Kidney epithelial cell (primary cell): Measurements from ENCODE around the gene LRRC3. TPM values are rescaled to one million over a fixed set of nuclear protein-coding genes. Genes with fewer than 3 reads are reported as not detected.

Experiments
- DNase-seq: peaks from one replicate; pipeline ENCODE4 v3.0.0-alpha.2; 2010; ENCODE audit warnings: low read depth
- H3K27me3 ChIP-seq: 2 replicates; pipeline ENCODE4 v1.6.0; 2011; ENCODE audit warnings: low read length; ENCODE audit not compliant: control insufficient read depth, insufficient read depth
- H3K36me3 ChIP-seq: 2 replicates; pipeline ENCODE4 v1.5.1; 2011; ENCODE audit warnings: low read length; ENCODE audit not compliant: control insufficient read depth, insufficient read depth
- H3K4me3 ChIP-seq: 2 replicates; pipeline ENCODE4 v1.5.1; 2011; ENCODE audit warnings: low read depth, mild to moderate bottlenecking, control low read depth, low read length
- total RNA-seq: library from RNA; depleted of rRNA; stranded (reverse); fragments of >200 nt; gene quantifications from 2 replicates; pipeline ENCODE4 v1.2.3, GENCODE V29; 2015
- TF ChIP-seq, protein P1 (sequence below): IDR thresholded peaks from 2 replicates; pipeline ENCODE4 v1.5.1; 2011; ENCODE audit warnings: mild to moderate bottlenecking, moderate library complexity, low read length, control low read depth, inconsistent platforms; ENCODE audit not compliant: insufficient read depth, poor library complexity, severe bottlenecking

The LRRC3 gene
- total RNA-seq, 1 donor from 2014 or later = 3.4 TPM

DNA sequence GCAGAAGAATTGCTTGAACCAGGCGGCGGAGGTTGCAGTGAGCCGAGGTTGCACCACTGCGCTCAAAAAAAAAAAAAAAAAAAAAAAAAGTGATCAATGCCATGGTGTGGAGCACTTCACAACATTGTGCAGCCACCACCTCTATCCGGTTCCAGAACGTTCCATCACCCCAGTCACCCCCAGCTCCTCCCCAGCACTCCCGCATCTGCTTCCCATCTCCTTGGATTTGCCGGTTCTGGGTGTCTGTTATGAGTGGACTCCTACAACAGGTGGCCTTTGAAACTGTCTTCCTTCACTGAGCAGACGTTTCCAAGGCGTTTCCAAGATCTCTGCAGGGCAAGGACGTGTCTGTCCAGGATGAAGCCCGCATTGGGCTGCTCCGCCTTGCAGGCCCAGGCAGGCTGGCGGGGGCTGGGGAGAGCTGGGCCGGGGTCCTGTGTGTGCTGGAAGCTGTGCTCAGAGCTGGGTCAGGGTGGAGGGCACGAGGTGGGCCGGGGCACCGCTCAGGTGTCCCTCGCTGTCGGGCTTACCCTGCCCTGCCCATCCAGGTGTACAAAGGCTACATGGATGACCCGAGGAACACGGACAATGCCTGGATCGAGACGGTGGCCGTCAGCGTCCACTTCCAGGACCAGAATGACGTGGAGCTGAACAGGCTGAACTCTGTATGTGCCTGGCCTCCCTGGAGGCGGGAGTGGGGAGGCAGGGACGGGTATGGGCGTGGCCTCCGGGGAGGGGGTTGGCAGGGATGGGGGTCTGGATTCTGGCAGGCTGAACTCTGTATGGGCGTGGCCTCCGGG lies 14.9 kb upstream of the LRRC3 start:
- TF ChIP-seq, protein P1, sequence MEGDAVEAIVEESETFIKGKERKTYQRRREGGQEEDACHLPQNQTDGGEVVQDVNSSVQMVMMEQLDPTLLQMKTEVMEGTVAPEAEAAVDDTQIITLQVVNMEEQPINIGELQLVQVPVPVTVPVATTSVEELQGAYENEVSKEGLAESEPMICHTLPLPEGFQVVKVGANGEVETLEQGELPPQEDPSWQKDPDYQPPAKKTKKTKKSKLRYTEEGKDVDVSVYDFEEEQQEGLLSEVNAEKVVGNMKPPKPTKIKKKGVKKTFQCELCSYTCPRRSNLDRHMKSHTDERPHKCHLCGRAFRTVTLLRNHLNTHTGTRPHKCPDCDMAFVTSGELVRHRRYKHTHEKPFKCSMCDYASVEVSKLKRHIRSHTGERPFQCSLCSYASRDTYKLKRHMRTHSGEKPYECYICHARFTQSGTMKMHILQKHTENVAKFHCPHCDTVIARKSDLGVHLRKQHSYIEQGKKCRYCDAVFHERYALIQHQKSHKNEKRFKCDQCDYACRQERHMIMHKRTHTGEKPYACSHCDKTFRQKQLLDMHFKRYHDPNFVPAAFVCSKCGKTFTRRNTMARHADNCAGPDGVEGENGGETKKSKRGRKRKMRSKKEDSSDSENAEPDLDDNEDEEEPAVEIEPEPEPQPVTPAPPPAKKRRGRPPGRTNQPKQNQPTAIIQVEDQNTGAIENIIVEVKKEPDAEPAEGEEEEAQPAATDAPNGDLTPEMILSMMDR = no peak
- no peak for DNase-seq
- Histone ChIP-seq H3K4me3 (no peak overlapping the region), H3K27me3 (no peaks in the 10 kb centered on the region), H3K36me3 (no peaks in the 10 kb centered on the region)

DNA sequence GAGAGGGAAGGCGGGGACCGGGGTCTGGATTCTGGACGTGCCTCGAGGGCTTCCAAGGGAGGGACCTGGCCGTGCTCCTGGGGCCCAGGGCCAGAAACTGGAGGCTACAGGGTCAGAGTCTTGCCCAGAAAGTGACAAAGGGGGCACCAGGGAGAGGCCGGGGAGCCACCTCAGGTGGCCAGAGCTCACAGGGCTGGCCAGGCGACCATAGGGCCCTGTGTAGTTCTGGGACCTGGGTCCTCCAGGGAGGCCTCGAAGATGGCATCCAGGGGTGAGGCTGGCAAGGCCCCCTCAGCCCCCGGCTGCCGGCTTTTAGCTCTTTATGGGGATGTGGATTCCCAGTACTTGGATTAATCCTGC lies 14.3 kb upstream of the LRRC3 start:
- TF ChIP-seq, protein P1 = no peak
- Histone ChIP-seq H3K36me3 (no peaks in the 10 kb centered on the region), H3K4me3 (no peak overlapping the region), H3K27me3 (no peaks in the 10 kb centered on the region)
- DNase-seq = no peak

DNA sequence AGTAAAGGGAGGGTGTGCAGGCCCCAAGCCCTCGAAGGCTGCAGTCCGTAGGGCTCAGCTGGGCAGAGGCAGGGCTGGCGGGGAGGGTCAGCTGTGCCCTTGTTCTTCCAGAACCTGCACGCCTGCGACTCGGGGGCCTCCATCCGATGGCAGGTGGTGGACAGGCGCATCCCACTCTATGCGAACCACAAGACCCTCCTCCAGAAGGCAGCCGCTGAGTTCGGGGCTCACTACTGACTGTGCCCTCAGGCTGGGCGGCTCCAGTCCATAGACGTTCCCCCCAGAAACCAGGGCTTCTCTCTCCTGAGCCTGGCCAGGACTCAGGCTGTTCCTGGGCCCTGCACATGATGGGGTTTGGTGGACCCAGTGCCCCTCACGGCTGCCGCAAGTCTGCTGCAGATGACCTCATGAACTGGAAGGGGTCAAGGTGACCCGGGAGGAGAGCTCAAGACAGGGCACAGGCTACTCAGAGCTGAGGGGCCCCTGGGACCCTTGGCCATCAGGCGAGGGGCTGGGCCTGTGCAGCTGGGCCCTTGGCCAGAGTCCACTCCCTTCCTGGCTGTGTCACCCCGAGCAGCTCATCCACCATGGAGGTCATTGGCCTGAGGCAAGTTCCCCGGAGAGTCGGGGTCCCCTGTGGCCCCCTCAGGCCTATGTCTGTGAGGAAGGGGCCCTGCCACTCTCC lies 13.6 kb upstream of the LRRC3 start:
- H3K36me3 ChIP-seq = no peaks in the 10 kb centered on the region
- TF ChIP-seq, protein P1 = no peak
- no peak overlapping the region for H3K4me3 ChIP-seq
- H3K27me3 ChIP-seq = no peaks in the 10 kb centered on the region
- DNase-seq = no peak

DNA sequence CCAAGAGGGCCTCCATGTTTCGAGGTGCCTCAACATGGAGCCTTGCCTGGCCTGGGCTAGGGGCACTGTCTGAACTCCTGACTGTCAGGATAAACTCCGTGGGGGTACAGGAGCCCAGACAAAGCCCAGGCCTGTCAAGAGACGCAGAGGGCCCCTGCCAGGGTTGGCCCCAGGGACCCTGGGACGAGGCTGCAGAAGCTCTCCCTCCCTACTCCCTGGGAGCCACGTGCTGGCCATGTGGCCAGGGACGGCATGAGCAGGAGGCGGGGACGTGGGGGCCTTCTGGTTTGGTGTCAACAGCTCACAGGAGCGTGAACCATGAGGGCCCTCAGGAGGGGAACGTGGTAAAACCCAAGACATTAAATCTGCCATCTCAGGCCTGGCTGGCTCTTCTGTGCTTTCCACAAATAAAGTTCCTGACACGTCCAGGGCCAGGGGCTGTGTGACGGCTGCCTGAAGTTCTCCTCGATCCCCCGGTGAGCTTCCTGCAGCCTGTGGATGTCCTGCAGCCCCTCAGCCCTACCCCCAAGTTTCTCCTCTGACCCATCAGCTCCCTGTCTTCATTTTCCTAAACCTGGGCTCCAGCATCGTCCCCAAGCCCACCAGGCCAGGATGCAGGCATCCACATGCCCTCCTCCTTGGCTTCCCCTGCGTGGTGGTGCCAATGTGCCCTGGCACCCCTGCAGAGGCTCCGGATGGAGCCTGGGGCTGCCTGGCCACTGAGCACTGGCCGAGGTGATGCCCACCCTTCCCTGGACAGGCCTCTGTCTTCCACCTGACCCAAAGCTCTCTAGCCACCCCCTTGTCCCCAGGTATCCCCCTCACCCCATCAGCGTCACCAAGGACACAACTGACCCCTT lies 12.8 kb upstream of the LRRC3 start:
- DNase-seq = no peak
- Histone ChIP-seq H3K4me3 (no peak overlapping the region), H3K36me3 (no peaks in the 10 kb centered on the region), H3K27me3 (no peaks in the 10 kb centered on the region)
- TF ChIP-seq, protein P1 = no peak

DNA sequence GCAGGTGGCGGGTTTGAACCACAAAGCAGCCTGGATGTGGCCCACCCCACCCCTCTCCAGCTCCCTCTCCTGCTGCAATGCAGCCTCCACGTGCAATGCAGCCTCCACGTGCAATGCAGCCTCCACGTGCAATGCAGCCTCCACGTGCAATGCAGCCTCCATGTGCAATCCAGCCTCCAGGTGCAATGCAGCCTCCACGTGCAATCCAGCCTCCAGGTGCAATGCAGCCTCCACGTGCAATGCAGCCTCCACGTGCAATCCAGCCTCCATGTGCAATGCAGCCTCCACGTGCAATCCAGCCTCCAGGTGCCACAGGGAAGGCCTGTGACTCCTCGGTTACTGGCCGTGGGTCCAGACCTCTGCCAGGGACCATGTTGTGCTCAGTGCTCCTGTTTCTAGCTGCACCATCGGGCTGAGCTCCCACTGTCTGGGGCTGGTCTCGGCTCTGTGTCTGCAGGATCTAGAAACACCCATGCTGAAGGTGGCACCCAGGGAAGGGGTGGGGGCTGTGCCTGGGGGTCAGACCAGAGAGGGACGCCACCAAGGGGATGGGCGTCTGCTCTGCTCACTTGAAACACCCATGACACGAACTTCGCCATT lies 11.9 kb upstream of the LRRC3 start:
- H3K4me3 ChIP-seq = no peak overlapping the region
- no peaks in the 10 kb centered on the region for H3K27me3 ChIP-seq
- H3K36me3 ChIP-seq = no peaks in the 10 kb centered on the region
- DNase-seq = no peak
- TF ChIP-seq, protein P1 = no peak
